Chondrocyte (in vitro differentiated cells): ENCODE measurements around the gene STXBP5L. TPM values are rescaled to one million over a fixed set of nuclear protein-coding genes. Genes with fewer than 3 reads are reported as not detected.

Experiments used
- DNase-seq: peaks from one replicate; pipeline ENCODE4 v3.0.0; 2021; ENCODE audit warnings: mixed read lengths, low spot score
- H3K27ac Mint-ChIP-seq: one replicate; pipeline ENCODE4 v1.8.0; 2021; ENCODE audit warnings: mild to moderate bottlenecking, moderate library complexity, mixed read lengths; ENCODE audit not compliant: unreplicated experiment
- H3K27me3 Mint-ChIP-seq: 2 replicates; pipeline ENCODE4 v1.8.0; 2021; ENCODE audit warnings: low read depth, mixed read lengths
- H3K36me3 Mint-ChIP-seq: 2 replicates; pipeline ENCODE4 v1.8.0; 2021; ENCODE audit warnings: low read depth, mixed read lengths
- H3K4me1 Mint-ChIP-seq: 2 replicates; pipeline ENCODE4 v1.8.0; 2021; ENCODE audit warnings: low read depth, mild to moderate bottlenecking, mixed read lengths
- H3K4me3 Mint-ChIP-seq: one replicate; pipeline ENCODE4 v1.8.0; 2021; ENCODE audit warnings: mild to moderate bottlenecking, moderate library complexity, mixed read lengths; ENCODE audit not compliant: unreplicated experiment
- H3K9me3 Mint-ChIP-seq: 2 replicates; pipeline ENCODE4 v1.8.0; 2021; ENCODE audit warnings: low read depth, mixed read lengths
- total RNA-seq: library from RNA; stranded (reverse); gene quantifications from 3 replicates; pipeline ENCODE4 v1.2.1, GENCODE V29; 2021
- TF ChIP-seq, protein P1 (sequence below): fragments of 200-600 bp; sonication (generic); IDR thresholded peaks from 2 replicates; pipeline ENCODE4 v1.5.0; 2021; ENCODE audit warnings: antibody characterized with exemption, mild to moderate bottlenecking, moderate library complexity

Gene STXBP5L
- total RNA-seq, 1 donor from 2014 or later, result not detected

DNA sequence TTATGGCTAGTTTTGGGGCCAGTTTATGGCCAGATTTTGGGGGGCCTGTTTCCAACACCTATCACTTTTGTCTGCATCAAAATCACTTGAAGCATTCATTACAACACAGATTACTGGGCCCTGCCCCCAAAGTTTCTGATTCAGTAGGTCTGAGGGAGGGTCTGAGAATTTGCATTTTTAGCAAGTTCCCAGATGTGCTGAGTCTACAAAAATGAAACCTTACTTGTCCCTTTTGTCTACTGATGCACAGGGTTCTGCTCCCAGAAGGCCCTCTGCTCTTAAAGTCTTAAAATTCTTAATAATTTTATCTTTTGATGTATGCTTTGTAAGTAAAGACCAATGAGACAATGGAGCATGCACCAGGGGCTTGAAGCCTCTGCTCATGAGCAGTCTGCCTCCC, 491.8 kb downstream of the STXBP5L start:
- TF ChIP-seq, protein P1, sequence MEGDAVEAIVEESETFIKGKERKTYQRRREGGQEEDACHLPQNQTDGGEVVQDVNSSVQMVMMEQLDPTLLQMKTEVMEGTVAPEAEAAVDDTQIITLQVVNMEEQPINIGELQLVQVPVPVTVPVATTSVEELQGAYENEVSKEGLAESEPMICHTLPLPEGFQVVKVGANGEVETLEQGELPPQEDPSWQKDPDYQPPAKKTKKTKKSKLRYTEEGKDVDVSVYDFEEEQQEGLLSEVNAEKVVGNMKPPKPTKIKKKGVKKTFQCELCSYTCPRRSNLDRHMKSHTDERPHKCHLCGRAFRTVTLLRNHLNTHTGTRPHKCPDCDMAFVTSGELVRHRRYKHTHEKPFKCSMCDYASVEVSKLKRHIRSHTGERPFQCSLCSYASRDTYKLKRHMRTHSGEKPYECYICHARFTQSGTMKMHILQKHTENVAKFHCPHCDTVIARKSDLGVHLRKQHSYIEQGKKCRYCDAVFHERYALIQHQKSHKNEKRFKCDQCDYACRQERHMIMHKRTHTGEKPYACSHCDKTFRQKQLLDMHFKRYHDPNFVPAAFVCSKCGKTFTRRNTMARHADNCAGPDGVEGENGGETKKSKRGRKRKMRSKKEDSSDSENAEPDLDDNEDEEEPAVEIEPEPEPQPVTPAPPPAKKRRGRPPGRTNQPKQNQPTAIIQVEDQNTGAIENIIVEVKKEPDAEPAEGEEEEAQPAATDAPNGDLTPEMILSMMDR, result no peak
- DNase-seq, result no peak
- Mint-ChIP-seq H3K4me1 (no peaks in the 10 kb centered on the region), H3K27ac (no peak overlapping the region), H3K27me3 (no peaks in the 10 kb centered on the region), H3K36me3 (no peaks in the 10 kb centered on the region), H3K9me3 (no peaks in the 10 kb centered on the region), H3K4me3 (no peak overlapping the region)

DNA sequence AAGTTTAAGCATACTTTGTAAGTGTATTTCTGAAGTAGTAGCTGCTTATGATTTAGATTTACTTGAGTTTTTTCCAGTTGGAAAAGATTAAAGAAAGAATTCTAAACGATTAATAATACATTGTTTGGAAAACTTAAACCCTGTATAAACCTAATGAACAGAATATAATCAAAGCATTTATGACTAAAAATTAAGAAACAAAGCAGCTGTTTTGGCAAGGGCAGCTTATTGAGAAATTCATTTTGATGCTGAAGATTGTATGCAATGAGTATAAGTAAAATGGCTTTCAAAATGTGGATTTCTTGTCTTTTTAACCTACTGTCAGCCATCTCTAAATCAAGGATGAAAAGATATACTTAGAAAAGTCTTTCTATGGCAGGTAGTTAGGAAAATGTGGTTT, 497.6 kb downstream of the STXBP5L start:
- H3K4me3 Mint-ChIP-seq, result no peak overlapping the region
- TF ChIP-seq, protein P1, result no peak
- no peaks in the 10 kb centered on the region for H3K27me3 Mint-ChIP-seq
- no peaks in the 10 kb centered on the region for H3K4me1 Mint-ChIP-seq
- H3K27ac Mint-ChIP-seq, result no peak overlapping the region
- DNase-seq, result no peak
- H3K9me3 Mint-ChIP-seq, result no peaks in the 10 kb centered on the region
- H3K36me3 Mint-ChIP-seq, result no peaks in the 10 kb centered on the region

DNA sequence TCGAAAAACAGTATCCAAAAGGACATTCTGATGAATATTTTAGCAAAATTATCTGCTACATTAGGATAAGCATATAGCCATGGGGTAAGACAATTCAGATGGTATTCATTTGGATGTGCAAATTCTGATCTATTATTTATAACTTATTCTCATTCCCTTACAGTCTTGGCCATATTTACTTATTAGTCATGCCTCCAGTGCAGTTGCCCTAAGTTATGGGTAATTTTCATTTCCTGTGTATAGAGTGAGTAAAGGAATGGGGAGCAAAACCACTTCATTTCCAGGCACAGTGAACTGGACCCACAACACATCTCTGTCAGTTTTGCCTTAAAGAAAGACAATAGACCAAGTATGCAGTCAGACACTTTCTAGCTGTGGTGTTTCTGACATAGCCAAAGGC, 503.5 kb downstream of the STXBP5L start:
- TF ChIP-seq, protein P1, result no peak
- no peaks in the 10 kb centered on the region for H3K27me3 Mint-ChIP-seq
- H3K4me3 Mint-ChIP-seq, result no peak overlapping the region
- no peaks in the 10 kb centered on the region for H3K36me3 Mint-ChIP-seq
- no peak overlapping the region for H3K27ac Mint-ChIP-seq
- no peaks in the 10 kb centered on the region for H3K9me3 Mint-ChIP-seq
- DNase-seq, result no peak
- H3K4me1 Mint-ChIP-seq, result no peaks in the 10 kb centered on the region

DNA sequence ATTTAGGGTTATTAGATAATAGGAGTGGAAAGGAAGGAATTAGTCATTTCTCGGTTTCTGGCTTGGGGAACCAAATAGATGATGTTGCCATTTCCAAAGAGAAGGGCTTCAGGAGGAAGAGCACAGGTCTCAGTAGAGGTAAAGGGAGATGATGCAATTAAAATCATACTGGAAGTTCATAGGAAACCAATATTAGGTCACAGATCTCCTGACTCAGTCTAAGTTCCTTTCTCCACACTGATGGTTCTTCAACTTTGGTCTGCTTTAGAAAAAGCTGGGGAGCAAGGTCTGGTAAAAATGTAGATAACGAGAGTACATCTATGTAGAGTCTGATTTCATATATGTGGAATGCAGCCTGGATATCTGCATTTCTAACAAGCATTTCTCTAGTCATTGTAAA, 506.9 kb downstream of the STXBP5L start:
- DNase-seq, result no peak
- Mint-ChIP-seq H3K4me1 (no peaks in the 10 kb centered on the region), H3K4me3 (no peak overlapping the region), H3K27ac (no peak overlapping the region), H3K36me3 (no peaks in the 10 kb centered on the region), H3K27me3 (no peaks in the 10 kb centered on the region), H3K9me3 (no peaks in the 10 kb centered on the region)
- TF ChIP-seq, protein P1, result no peak

DNA sequence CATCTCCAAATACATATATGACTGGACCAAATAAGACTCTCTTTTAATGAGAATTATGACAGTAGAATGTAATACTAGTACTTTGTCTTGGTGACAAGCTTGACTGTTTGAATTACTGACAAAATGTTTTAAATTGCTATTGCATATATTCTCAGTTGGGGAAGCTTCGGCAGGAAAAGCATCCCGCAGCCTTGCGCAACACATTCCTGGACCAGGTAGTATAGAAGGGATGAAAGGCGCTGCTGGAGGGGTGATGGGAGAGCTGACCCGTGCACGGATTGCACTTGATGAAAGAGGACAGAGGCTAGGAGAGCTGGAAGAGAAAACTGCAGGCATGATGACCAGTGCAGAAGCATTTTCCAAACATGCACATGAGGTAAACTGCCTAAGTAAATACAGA, 510.2 kb downstream of the STXBP5L start:
- H3K4me1 Mint-ChIP-seq, result no peaks in the 10 kb centered on the region
- DNase-seq, result no peak
- no peak overlapping the region for H3K27ac Mint-ChIP-seq
- H3K4me3 Mint-ChIP-seq, result no peak overlapping the region
- H3K9me3 Mint-ChIP-seq, result no peaks in the 10 kb centered on the region
- H3K27me3 Mint-ChIP-seq, result no peaks in the 10 kb centered on the region
- no peaks in the 10 kb centered on the region for H3K36me3 Mint-ChIP-seq
- TF ChIP-seq, protein P1, result no peak
